GM12878 (cell line): ENCODE results near the gene WFIKKN1. TPM values are rescaled to one million over a fixed set of nuclear protein-coding genes. Genes with fewer than 3 reads are reported as not detected.

ENCODE experiments used
- ATAC-seq: fragments of 200-7000 bp; cut with Tn5 transposase; 3 replicates; pipeline ENCODE4 v1.9.1; 2020; ENCODE audit warnings: mild to moderate bottlenecking, moderate library complexity
- BruUV-seq: library from RNA; stranded (reverse); fragments of 400-500 nt; replicated peaks from 2 replicates; lab custom pipeline; 2021; lab: Mats Ljungman, UMichigan
- CTCF ChIA-PET: fragments of 300-600 bp; sonication (Branson Sonifier 250); formaldehyde crosslinking; extraction: SDS; loops from one replicate; lab custom pipeline; 2021; ENCODE audit warnings: inconsistent platforms; lab: Yijun Ruan, JAX
- POLR2A ChIA-PET: fragments of 350-600 bp; formaldehyde crosslinking; extraction: SDS; loops from one replicate; lab custom pipeline; 2021; ENCODE audit warnings: inconsistent platforms; lab: Charles Lee
- RAD21 ChIA-PET: fragments of 300-600 bp; sonication (Branson Sonifier 250); formaldehyde crosslinking; loops from one replicate; lab custom pipeline; 2023; ENCODE audit warnings: antibody characterized with exemption; ENCODE audit not compliant: unreplicated experiment; lab: Charles Lee
- SMC1A ChIA-PET: fragments of 300-600 bp; sonication (Branson Sonifier 250); formaldehyde crosslinking; loops from one replicate; lab custom pipeline; 2023; ENCODE audit not compliant: unreplicated experiment, uncharacterized antibody; lab: Charles Lee
- DNase-seq: peaks from one replicate; pipeline ENCODE4 v3.0.0-alpha.2; 2011; ENCODE audit warnings: low read depth, low spot score
- FAIRE-seq: peaks from 3 replicates; lab custom pipeline; 2011; peaks lifted over from hg19 to GRCh38; lab: Jason Lieb, UNC
- H2AFZ ChIP-seq: 2 replicates; pipeline ENCODE4 v1.6.0; 2011; ENCODE audit warnings: low read depth, low read length, control low read depth; ENCODE audit not compliant: control insufficient read depth
- H3K27ac ChIP-seq: 2 replicates; pipeline ENCODE4 v1.5.1; 2011; ENCODE audit warnings: control low read depth; ENCODE audit not compliant: control insufficient read depth, insufficient read depth
- H3K27me3 ChIP-seq, 2 experiments: replicated peaks in 1 of 2; 2 replicates each; pipeline versions ENCODE4 v1.6.0 to v1.6.1; 2011; ENCODE audit warnings: low read length in 1 of 2; ENCODE audit not compliant: control insufficient read depth in 2 of 2, insufficient read depth in 2 of 2
- H3K36me3 ChIP-seq, 2 experiments: 2 replicates each; pipeline ENCODE4 v1.5.1; 2011; ENCODE audit warnings: low read length in 1 of 2; ENCODE audit not compliant: control insufficient read depth in 2 of 2, insufficient read depth in 2 of 2
- H3K4me1 ChIP-seq: 2 replicates; pipeline ENCODE4 v1.6.1; 2011; ENCODE audit warnings: mild to moderate bottlenecking, low read length, moderate library complexity, mixed read lengths; ENCODE audit not compliant: control insufficient read depth, insufficient read depth
- H3K4me2 ChIP-seq: 2 replicates; pipeline ENCODE4 v1.6.0; 2011; ENCODE audit warnings: control low read depth; ENCODE audit not compliant: control insufficient read depth, insufficient read depth
- H3K4me3 ChIP-seq: fragments of 200-600 bp; sonication (generic); 2 replicates; pipeline ENCODE4 v1.5.1; 2016
- H3K79me2 ChIP-seq: 2 replicates; pipeline ENCODE4 v1.6.0; 2011; ENCODE audit warnings: low read length; ENCODE audit not compliant: control insufficient read depth, insufficient read depth
- H3K9ac ChIP-seq: 2 replicates; pipeline ENCODE4 v1.8.0; 2011; ENCODE audit warnings: low read length, control low read depth, mixed read lengths; ENCODE audit not compliant: control insufficient read depth, insufficient read depth
- H3K9me3 ChIP-seq: replicated peaks from 3 replicates; pipeline ENCODE4 v1.5.1; 2011; ENCODE audit warnings: mild to moderate bottlenecking, low read length; ENCODE audit not compliant: control insufficient read depth, insufficient read depth
- H4K20me1 ChIP-seq: 2 replicates; pipeline ENCODE4 v1.6.0; 2011; ENCODE audit not compliant: control insufficient read depth, insufficient read depth
- BCL11A ChIP-seq: IDR thresholded peaks from 2 replicates; pipeline ENCODE4 v1.6.1; 2011; ENCODE audit warnings: low read depth, low read length
- BRCA1 ChIP-seq: IDR thresholded peaks from 2 replicates; pipeline ENCODE4 v1.6.1; 2011; ENCODE audit warnings: low read depth, low read length, improper control_type of control experiment
- CHD1 ChIP-seq: IDR thresholded peaks from 2 replicates; pipeline ENCODE4 v1.6.1; 2012; ENCODE audit warnings: low read depth, low read length, improper control_type of control experiment
- ESRRA ChIP-seq: IDR thresholded peaks from 2 replicates; pipeline ENCODE4 v1.6.1; 2012; ENCODE audit warnings: mild to moderate bottlenecking, low read length, improper control_type of control experiment
- MYB ChIP-seq: fragments of 150-350 bp; IDR thresholded peaks from 2 replicates; pipeline ENCODE4 v1.6.1; 2014; ENCODE audit warnings: mild to moderate bottlenecking, low read depth, low read length, borderline replicate concordance
- PAX5 ChIP-seq: IDR thresholded peaks from 2 replicates; pipeline ENCODE4 v1.6.1; 2011; ENCODE audit warnings: low read depth, low read length, borderline replicate concordance
- POU2F2 ChIP-seq: IDR thresholded peaks from 3 replicates; pipeline ENCODE4 v1.6.1; 2011; ENCODE audit warnings: low read depth, mild to moderate bottlenecking, low read length, borderline replicate concordance
- RAD51 ChIP-seq: fragments of 450-650 bp; IDR thresholded peaks from 2 replicates; pipeline ENCODE4 v1.6.1; 2016; ENCODE audit warnings: moderate library complexity, mild to moderate bottlenecking, inconsistent platforms
- TARDBP ChIP-seq: IDR thresholded peaks from 2 replicates; pipeline ENCODE4 v1.6.1; 2016; ENCODE audit warnings: borderline replicate concordance
- TBL1XR1 ChIP-seq: IDR thresholded peaks from 2 replicates; pipeline ENCODE4 v1.6.1; 2012; ENCODE audit warnings: low read depth, low read length, improper control_type of control experiment
- TCF7 ChIP-seq: IDR thresholded peaks from 2 replicates; pipeline ENCODE4 v1.6.1; 2014; ENCODE audit warnings: antibody characterized with exemption, borderline replicate concordance
- WGBS: methylation state at CpG from one replicate; pipeline ENCODE4 v1.1.6; 2016; ENCODE audit warnings: low lambda C conversion rate; ENCODE audit not compliant: insufficient replicate concordance, insufficient coverage; ENCODE audit errors: missing lambda C conversion rate; 5-methylcytosine and 5-hydroxymethylcytosine counted together
- in situ Hi-C: fragments of 300-500 bp; cut with MboI; formaldehyde crosslinking; loops from 9 replicates; pipeline ENCODE4 v1.14.3; 2018; ENCODE audit warnings: mixed read lengths
- intact Hi-C: fragments of 100-400 bp; cut with micrococcal nuclease; formaldehyde crosslinking; loops from one replicate; pipeline ENCODE4 v1.14.2; 2022; ENCODE audit not compliant: unreplicated experiment
- polyA plus RNA-seq, 11 experiments: library from polyadenylated mRNA; depleted of rRNA in 4 of 11; unstranded in 6 of 11; stranded (reverse) in 5 of 11; fragments of >200 nt; fragmentation: Nextera tagmentation in 4 of 11; fragmentation: Illumina TruSeq in 1 of 11; extraction: Ambion mirVana in 4 of 11; extraction: Trizol in 1 of 11; gene quantifications; 1 replicate in 1 of 11; 2 replicates in 10 of 11; pipeline versions ENCODE4 v1.2.1 to v1.2.3, GENCODE V29; 2011 to 2016; ENCODE audit warnings: inconsistent platforms in 2 of 11, missing spikeins in 2 of 11, low read depth in 1 of 11
- total RNA-seq, 4 experiments: library from RNA; depleted of rRNA in 3 of 4; stranded (reverse); fragments of >200 nt in 3 of 4; fragmentation: Illumina TruSeq in 1 of 4; extraction: Trizol in 1 of 4; gene quantifications; 2 replicates each; pipeline versions ENCODE4 v1.2.1 to v1.2.3, GENCODE V29; 2013 to 2021
- TF ChIP-seq, protein P1 (sequence below), 3 experiments: IDR thresholded peaks in 2 of 3; conservative IDR thresholded peaks in 1 of 3; 2 replicates each; pipeline ENCODE4 v1.5.1; 2011; ENCODE audit warnings: low read depth in 3 of 3, low read length in 3 of 3, mild to moderate bottlenecking in 3 of 3, control low read depth in 2 of 3, moderate library complexity in 2 of 3, inconsistent platforms in 1 of 3, mixed read lengths in 1 of 3; ENCODE audit not compliant: control insufficient read depth in 2 of 3, insufficient read depth in 1 of 3; ENCODE audit errors: extremely low read depth in 1 of 3
- TF ChIP-seq, protein P2 (sequence below): fragments of 450-650 bp; IDR thresholded peaks from 2 replicates; pipeline ENCODE4 v1.6.1; 2017; ENCODE audit warnings: low read depth, mild to moderate bottlenecking, moderate library complexity
- TF ChIP-seq, protein P3 (sequence below): IDR thresholded peaks from 2 replicates; pipeline ENCODE4 v1.6.1; 2011; ENCODE audit warnings: low read depth, mild to moderate bottlenecking, low read length, moderate library complexity, borderline replicate concordance; ENCODE audit errors: extremely low read depth
- TF ChIP-seq, protein P4 (sequence below): fragments of 450-650 bp; IDR thresholded peaks from 2 replicates; pipeline ENCODE4 v1.6.1; 2016; ENCODE audit warnings: mild to moderate bottlenecking, moderate library complexity, borderline replicate concordance

WFIKKN1 gene
- total and polyA plus RNA-seq, 10 of the 15 experiments (the other 5 are each of a cell fraction or from before 2014, with no cell fraction given): 0.01 to 0.41 (median 0.05) TPM; not detected in 2

GRCh38 chr16:674968-675883 is 44.4 kb downstream of the WFIKKN1 start, which contains the start of gene RHBDL1:
RHBDL1 (plus strand) TSS chr16:675671; CDS start chr16:675791, 120 bp downstream.
- H3K9me3 ChIP-seq: no peaks in the 10 kb centered on the region
- DNase-seq (no peak), ATAC-seq (no peak), FAIRE-seq (no peak)
- in situ Hi-C loops (no loop called here), intact Hi-C loops (no loop called here)
- BruUV-seq: no TSS peak
- no peak within 1 kb of the TSS for H3K9ac ChIP-seq
- 0 out of 2 replicates have a peak within 1 kb of the TSS, but pooled peaks have one; percentile 55 for H3K4me2 ChIP-seq
- ChIA-PET CTCF (no interaction called here), RAD21 (interaction anchor here (0.8 kb wide), 1 partner anchor 39 kb away, joined by 3 read pairs; the partner anchor contains the start of gene METTL26), POLR2A (no interaction called here), SMC1A (no interaction called here)
- no peaks in the 10 kb centered on the region for H3K4me1 ChIP-seq
- H3K36me3 ChIP-seq: peaks cover 0 to 15% of the 10 kb centered on the region in 2 experiments; a peak in 3 of 4 replicates
- H3K79me2 ChIP-seq: no peaks in the 10 kb centered on the region
- no peak within 1 kb of the TSS for H2AFZ ChIP-seq
- H3K27ac ChIP-seq: no peak within 1 kb of the TSS
- H3K27me3 ChIP-seq: no peaks in the 10 kb centered on the region
- WGBS: 8% methylated on average over 56 of the region's 73 CpGs
- H4K20me1 ChIP-seq: no peaks in the 10 kb centered on the region; the same call in 1 of the 2 replicates
- H3K4me3 ChIP-seq: no peak within 1 kb of the TSS
- TF ChIP-seq, protein P1, sequence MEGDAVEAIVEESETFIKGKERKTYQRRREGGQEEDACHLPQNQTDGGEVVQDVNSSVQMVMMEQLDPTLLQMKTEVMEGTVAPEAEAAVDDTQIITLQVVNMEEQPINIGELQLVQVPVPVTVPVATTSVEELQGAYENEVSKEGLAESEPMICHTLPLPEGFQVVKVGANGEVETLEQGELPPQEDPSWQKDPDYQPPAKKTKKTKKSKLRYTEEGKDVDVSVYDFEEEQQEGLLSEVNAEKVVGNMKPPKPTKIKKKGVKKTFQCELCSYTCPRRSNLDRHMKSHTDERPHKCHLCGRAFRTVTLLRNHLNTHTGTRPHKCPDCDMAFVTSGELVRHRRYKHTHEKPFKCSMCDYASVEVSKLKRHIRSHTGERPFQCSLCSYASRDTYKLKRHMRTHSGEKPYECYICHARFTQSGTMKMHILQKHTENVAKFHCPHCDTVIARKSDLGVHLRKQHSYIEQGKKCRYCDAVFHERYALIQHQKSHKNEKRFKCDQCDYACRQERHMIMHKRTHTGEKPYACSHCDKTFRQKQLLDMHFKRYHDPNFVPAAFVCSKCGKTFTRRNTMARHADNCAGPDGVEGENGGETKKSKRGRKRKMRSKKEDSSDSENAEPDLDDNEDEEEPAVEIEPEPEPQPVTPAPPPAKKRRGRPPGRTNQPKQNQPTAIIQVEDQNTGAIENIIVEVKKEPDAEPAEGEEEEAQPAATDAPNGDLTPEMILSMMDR (IDR thresholded peaks at IDR 0.05 in 2 of 3, conservative IDR thresholded peaks at IDR 0.05 in 1 of 3; ENCODE audit: control insufficient read depth in 2 of 3, extremely low read depth in 1 of 3, insufficient read depth in 1 of 3, low read depth in 3 of 3, low read length in 3 of 3): no peak
- TF ChIP-seq CHD1: no peak
- TF ChIP-seq MYB: no peak
- TF ChIP-seq, protein P2, sequence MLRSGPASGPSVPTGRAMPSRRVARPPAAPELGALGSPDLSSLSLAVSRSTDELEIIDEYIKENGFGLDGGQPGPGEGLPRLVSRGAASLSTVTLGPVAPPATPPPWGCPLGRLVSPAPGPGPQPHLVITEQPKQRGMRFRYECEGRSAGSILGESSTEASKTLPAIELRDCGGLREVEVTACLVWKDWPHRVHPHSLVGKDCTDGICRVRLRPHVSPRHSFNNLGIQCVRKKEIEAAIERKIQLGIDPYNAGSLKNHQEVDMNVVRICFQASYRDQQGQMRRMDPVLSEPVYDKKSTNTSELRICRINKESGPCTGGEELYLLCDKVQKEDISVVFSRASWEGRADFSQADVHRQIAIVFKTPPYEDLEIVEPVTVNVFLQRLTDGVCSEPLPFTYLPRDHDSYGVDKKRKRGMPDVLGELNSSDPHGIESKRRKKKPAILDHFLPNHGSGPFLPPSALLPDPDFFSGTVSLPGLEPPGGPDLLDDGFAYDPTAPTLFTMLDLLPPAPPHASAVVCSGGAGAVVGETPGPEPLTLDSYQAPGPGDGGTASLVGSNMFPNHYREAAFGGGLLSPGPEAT: no peak
- TF ChIP-seq, protein P3, sequence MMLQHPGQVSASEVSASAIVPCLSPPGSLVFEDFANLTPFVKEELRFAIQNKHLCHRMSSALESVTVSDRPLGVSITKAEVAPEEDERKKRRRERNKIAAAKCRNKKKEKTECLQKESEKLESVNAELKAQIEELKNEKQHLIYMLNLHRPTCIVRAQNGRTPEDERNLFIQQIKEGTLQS: no peak
- TF ChIP-seq BCL11A: no peak
- no peak for TF ChIP-seq TBL1XR1
- no peak for TF ChIP-seq TARDBP
- TF ChIP-seq, protein P4, sequence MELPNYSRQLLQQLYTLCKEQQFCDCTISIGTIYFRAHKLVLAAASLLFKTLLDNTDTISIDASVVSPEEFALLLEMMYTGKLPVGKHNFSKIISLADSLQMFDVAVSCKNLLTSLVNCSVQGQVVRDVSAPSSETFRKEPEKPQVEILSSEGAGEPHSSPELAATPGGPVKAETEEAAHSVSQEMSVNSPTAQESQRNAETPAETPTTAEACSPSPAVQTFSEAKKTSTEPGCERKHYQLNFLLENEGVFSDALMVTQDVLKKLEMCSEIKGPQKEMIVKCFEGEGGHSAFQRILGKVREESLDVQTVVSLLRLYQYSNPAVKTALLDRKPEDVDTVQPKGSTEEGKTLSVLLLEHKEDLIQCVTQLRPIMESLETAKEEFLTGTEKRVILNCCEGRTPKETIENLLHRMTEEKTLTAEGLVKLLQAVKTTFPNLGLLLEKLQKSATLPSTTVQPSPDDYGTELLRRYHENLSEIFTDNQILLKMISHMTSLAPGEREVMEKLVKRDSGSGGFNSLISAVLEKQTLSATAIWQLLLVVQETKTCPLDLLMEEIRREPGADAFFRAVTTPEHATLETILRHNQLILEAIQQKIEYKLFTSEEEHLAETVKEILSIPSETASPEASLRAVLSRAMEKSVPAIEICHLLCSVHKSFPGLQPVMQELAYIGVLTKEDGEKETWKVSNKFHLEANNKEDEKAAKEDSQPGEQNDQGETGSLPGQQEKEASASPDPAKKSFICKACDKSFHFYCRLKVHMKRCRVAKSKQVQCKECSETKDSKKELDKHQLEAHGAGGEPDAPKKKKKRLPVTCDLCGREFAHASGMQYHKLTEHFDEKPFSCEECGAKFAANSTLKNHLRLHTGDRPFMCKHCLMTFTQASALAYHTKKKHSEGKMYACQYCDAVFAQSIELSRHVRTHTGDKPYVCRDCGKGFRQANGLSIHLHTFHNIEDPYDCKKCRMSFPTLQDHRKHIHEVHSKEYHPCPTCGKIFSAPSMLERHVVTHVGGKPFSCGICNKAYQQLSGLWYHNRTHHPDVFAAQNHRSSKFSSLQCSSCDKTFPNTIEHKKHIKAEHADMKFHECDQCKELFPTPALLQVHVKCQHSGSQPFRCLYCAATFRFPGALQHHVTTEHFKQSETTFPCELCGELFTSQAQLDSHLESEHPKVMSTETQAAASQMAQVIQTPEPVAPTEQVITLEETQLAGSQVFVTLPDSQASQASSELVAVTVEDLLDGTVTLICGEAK: no peak
- no peak for TF ChIP-seq BRCA1
- no peak for TF ChIP-seq RAD51
- TF ChIP-seq POU2F2: no peak
- TF ChIP-seq TCF7: no peak
- TF ChIP-seq PAX5: no peak
- TF ChIP-seq ESRRA: no peak
